ENCODE results near the gene IL17RE.
A peak's percentile ranks its signal among the peaks of the same experiment; 100 is the strongest.

Gene IL17RE

GRCh38 chr3:9945358-9945757 lies 42.7 kb downstream of the IL17RE start:
- H3K27me3 ChIP-seq (ENCODE audit: control insufficient read depth in 3 of 3, insufficient read depth in 3 of 3, low read depth in 1 of 3, low read length in 3 of 3) = peaks cover 0 to 4% (median 0%) of the 10 kb centered on the region in 3 experiments
- H3K4me2 ChIP-seq (ENCODE audit: insufficient read depth, low read length, poor library complexity, severe bottlenecking) = no peak overlapping the region
- WGBS, 2 donors (ENCODE audit: extremely low coverage in 2 of 2, insufficient read length in 2 of 2, insufficient replicate concordance in 1 of 2) = no CpG with 5 or more reads among the region's 10 CpGs
- DNase-seq (ENCODE audit: low spot score) = no peak
- H3K9me3 ChIP-seq (replicated peaks in 1 of 2; ENCODE audit: control insufficient read depth in 2 of 2, insufficient read depth in 1 of 2, low read depth in 1 of 2, low read length in 2 of 2) = peaks cover 0 to 6% of the 10 kb centered on the region in 2 donors
- H3K79me1 ChIP-seq (ENCODE audit: low read depth, low read length) = peaks cover 5% of the 10 kb centered on the region
- no peak overlapping the region for H3K27ac ChIP-seq (replicated peaks; ENCODE audit: low read length)
- H3K9ac ChIP-seq (ENCODE audit: low read depth, low read length, poor library complexity) = no peak overlapping the region
- H2BK12ac ChIP-seq (ENCODE audit: low read length) = no peak overlapping the region
- no peak overlapping the region for H3K4me3 ChIP-seq (ENCODE audit: low read length in 2 of 2)
- H4K8ac ChIP-seq (ENCODE audit: low read depth, low read length) = no peak overlapping the region
- H3K4me1 ChIP-seq (ENCODE audit: control insufficient read depth in 2 of 2, insufficient read depth in 1 of 2, low read depth in 1 of 2, low read length in 2 of 2) = peaks cover 0 to 9% of the 10 kb centered on the region in 2 donors
- H3K14ac ChIP-seq (ENCODE audit: low read length) = no peak overlapping the region
- H2AFZ ChIP-seq (ENCODE audit: low read length) = no peak overlapping the region
- peaks cover 18 to 42% of the 10 kb centered on the region in 2 donors for H3K36me3 ChIP-seq (replicated peaks in 1 of 2; ENCODE audit: control insufficient read depth in 2 of 2, insufficient read depth in 2 of 2, low read length in 2 of 2)
- no peak overlapping the region for H2BK120ac ChIP-seq (ENCODE audit: low read depth, low read length)
- H3K23ac ChIP-seq (ENCODE audit: low read depth, low read length, poor library complexity) = no peak overlapping the region
- H3K18ac ChIP-seq (ENCODE audit: low read length) = no peak overlapping the region
- no peak overlapping the region for H3K4ac ChIP-seq (ENCODE audit: low read length)
- H2AK5ac ChIP-seq (ENCODE audit: low read depth, low read length) = no peak overlapping the region
- no peak overlapping the region for H2BK15ac ChIP-seq (ENCODE audit: low read length)
- H4K91ac ChIP-seq (ENCODE audit: low read depth, low read length, poor library complexity) = no peak overlapping the region
- H2BK5ac ChIP-seq (ENCODE audit: low read length) = no peak overlapping the region

- Histone ChIP-seq H2BK12ac (ENCODE audit: low read length) (peak overlapping the region; percentile 68), H2BK120ac (ENCODE audit: low read depth, low read length) (no peak overlapping the region), H3K23ac (ENCODE audit: low read depth, low read length, poor library complexity) (peak overlapping the region; percentile 98), H3K4me3 (ENCODE audit: low read length in 2 of 2) (peak overlapping the region in 1 of 2 donors; percentile 80), H2AK5ac (ENCODE audit: low read depth, low read length) (peak overlapping the region; percentile 90), H3K18ac (ENCODE audit: low read length) (peak overlapping the region; percentile 97), H3K79me1 (ENCODE audit: low read depth, low read length) (peaks cover 5% of the 10 kb centered on the region), H3K14ac (ENCODE audit: low read length) (peak overlapping the region; percentile 79), H3K36me3 (replicated peaks in 1 of 2; ENCODE audit: control insufficient read depth in 2 of 2, insufficient read depth in 2 of 2, low read length in 2 of 2) (peaks cover 12 to 36% of the 10 kb centered on the region in 2 donors), H3K4me2 (ENCODE audit: insufficient read depth, low read length, poor library complexity, severe bottlenecking) (peak overlapping the region; percentile 87), H3K9me3 (replicated peaks in 1 of 2; ENCODE audit: control insufficient read depth in 2 of 2, insufficient read depth in 1 of 2, low read depth in 1 of 2, low read length in 2 of 2) (peaks cover 0 to 1% of the 10 kb centered on the region in 2 donors), H3K27ac (replicated peaks; ENCODE audit: low read length) (peak overlapping the region; percentile 17), H3K9ac (ENCODE audit: low read depth, low read length, poor library complexity) (peak overlapping the region; percentile 93), H4K91ac (ENCODE audit: low read depth, low read length, poor library complexity) (no peak overlapping the region), H3K4ac (ENCODE audit: low read length) (peak overlapping the region; percentile 99), H3K27me3 (ENCODE audit: control insufficient read depth in 3 of 3, insufficient read depth in 3 of 3, low read depth in 1 of 3, low read length in 3 of 3) (peaks cover 0 to 2% (median 0%) of the 10 kb centered on the region in 3 experiments), H4K8ac (ENCODE audit: low read depth, low read length) (peak overlapping the region; percentile 86), H2BK15ac (ENCODE audit: low read length) (peak overlapping the region; percentile 94), H2BK5ac (ENCODE audit: low read length) (peak overlapping the region; percentile 71), H2AFZ (ENCODE audit: low read length) (no peak overlapping the region), H3K4me1 (ENCODE audit: control insufficient read depth in 2 of 2, insufficient read depth in 1 of 2, low read depth in 1 of 2, low read length in 2 of 2) (peaks cover 0 to 10% of the 10 kb centered on the region in 2 donors)
- WGBS, 2 donors (ENCODE audit: extremely low coverage in 2 of 2, insufficient read length in 2 of 2, insufficient replicate concordance in 1 of 2) = no CpG with 5 or more reads among the region's 90 CpGs
- DNase-seq (ENCODE audit: low spot score) = peak; percentile 83
Observed at GRCh38 chr3:9946112-9947024, 43.7 kb downstream of the IL17RE start.

- DNase-seq (ENCODE audit: low spot score) = peak; percentile 46
- peak overlapping the region; percentile 87 for H3K4me2 ChIP-seq (ENCODE audit: insufficient read depth, low read length, poor library complexity, severe bottlenecking)
- H3K79me1 ChIP-seq (ENCODE audit: low read depth, low read length) = peaks cover 5% of the 10 kb centered on the region
- peaks cover 12 to 34% of the 10 kb centered on the region in 2 donors for H3K36me3 ChIP-seq (replicated peaks in 1 of 2; ENCODE audit: control insufficient read depth in 2 of 2, insufficient read depth in 2 of 2, low read length in 2 of 2)
- H3K9ac ChIP-seq (ENCODE audit: low read depth, low read length, poor library complexity) = peak overlapping the region; percentile 93
- H2AFZ ChIP-seq (ENCODE audit: low read length) = no peak overlapping the region
- no peak overlapping the region for H3K27ac ChIP-seq (replicated peaks; ENCODE audit: low read length)
- peak overlapping the region; percentile 73 for H2BK12ac ChIP-seq (ENCODE audit: low read length)
- peaks cover 0 to 13% of the 10 kb centered on the region in 2 donors for H3K4me1 ChIP-seq (ENCODE audit: control insufficient read depth in 2 of 2, insufficient read depth in 1 of 2, low read depth in 1 of 2, low read length in 2 of 2)
- peak overlapping the region; percentile 81 for H2AK5ac ChIP-seq (ENCODE audit: low read depth, low read length)
- H3K23ac ChIP-seq (ENCODE audit: low read depth, low read length, poor library complexity) = peak overlapping the region; percentile 98
- H2BK5ac ChIP-seq (ENCODE audit: low read length) = peak overlapping the region; percentile 71
- peak overlapping the region; percentile 97 for H3K18ac ChIP-seq (ENCODE audit: low read length)
- peaks cover 0 to 2% (median 0%) of the 10 kb centered on the region in 3 experiments for H3K27me3 ChIP-seq (ENCODE audit: control insufficient read depth in 3 of 3, insufficient read depth in 3 of 3, low read depth in 1 of 3, low read length in 3 of 3)
- no CpG with 5 or more reads among the region's 86 CpGs for WGBS, 2 donors (ENCODE audit: extremely low coverage in 2 of 2, insufficient read length in 2 of 2, insufficient replicate concordance in 1 of 2)
- H2BK15ac ChIP-seq (ENCODE audit: low read length) = peak overlapping the region; percentile 90
- peak overlapping the region; percentile 87 for H2BK120ac ChIP-seq (ENCODE audit: low read depth, low read length)
- H3K4me3 ChIP-seq (ENCODE audit: low read length in 2 of 2) = peak overlapping the region in 1 of 2 donors; percentile 80
- peaks cover 0 to 1% of the 10 kb centered on the region in 2 donors for H3K9me3 ChIP-seq (replicated peaks in 1 of 2; ENCODE audit: control insufficient read depth in 2 of 2, insufficient read depth in 1 of 2, low read depth in 1 of 2, low read length in 2 of 2)
- peak overlapping the region; percentile 79 for H3K14ac ChIP-seq (ENCODE audit: low read length)
- no peak overlapping the region for H4K91ac ChIP-seq (ENCODE audit: low read depth, low read length, poor library complexity)
- H3K4ac ChIP-seq (ENCODE audit: low read length) = peak overlapping the region; percentile 99
- peak overlapping the region; percentile 86 for H4K8ac ChIP-seq (ENCODE audit: low read depth, low read length)
Observed at GRCh38 chr3:9947025-9947995, 44.7 kb downstream of the IL17RE start.

All from neuronal stem cell (in vitro differentiated cells).